ENCODE data around the gene PARL.
"Not testable (repeated sequence)": the region's sequence is repeated elsewhere in the genome, so short reads cannot be mapped to it uniquely, and the experiment has no call there.

PARL gene

GRCh38 chr3:183880121-183880520 lies 4.6 kb downstream of the PARL start:
- Histone ChIP-seq H3K27me3 (ENCODE audit: insufficient read depth, low read length, poor library complexity) (no peaks in the 10 kb centered on the region), H3K56ac (ENCODE audit: low read length) (no peak overlapping the region), H4K5ac (ENCODE audit: low read length) (no peak overlapping the region), H3K27ac (ENCODE audit: low read depth, low read length) (no peak overlapping the region), H3K4me1 (ENCODE audit: control insufficient read depth, low read depth, low read length) (peaks cover 3% of the 10 kb centered on the region), H3K36me3 (ENCODE audit: control insufficient read depth, insufficient read depth, low read length) (no peaks in the 10 kb centered on the region), H2AK5ac (ENCODE audit: low read length) (no peak overlapping the region), H3K9ac (ENCODE audit: low read length) (no peak overlapping the region), H2BK5ac (ENCODE audit: low read length) (no peak overlapping the region), H3K18ac (ENCODE audit: low read length) (no peak overlapping the region), H3K79me1 (ENCODE audit: low read length) (peaks cover 9% of the 10 kb centered on the region), H2BK120ac (ENCODE audit: low read depth, low read length) (no peak overlapping the region), H3K79me2 (ENCODE audit: control insufficient read depth, insufficient read depth, low read length) (peaks cover 55% of the 10 kb centered on the region), H2BK15ac (replicated peaks; ENCODE audit: low read depth) (no peak overlapping the region), H3K4me2 (ENCODE audit: low read length) (no peak overlapping the region), H4K8ac (ENCODE audit: low read depth, low read length) (no peak overlapping the region), H3K23ac (ENCODE audit: low read length) (no peak overlapping the region), H3K4ac (ENCODE audit: low read depth, low read length) (no peak overlapping the region), H3K4me3 (ENCODE audit: low read length) (no peak overlapping the region)
- DNase-seq, result no peak
- no CpG with 5 or more reads among the region's 9 CpGs for WGBS (ENCODE audit: extremely low coverage, insufficient coverage, low lambda C conversion rate)

DNA sequence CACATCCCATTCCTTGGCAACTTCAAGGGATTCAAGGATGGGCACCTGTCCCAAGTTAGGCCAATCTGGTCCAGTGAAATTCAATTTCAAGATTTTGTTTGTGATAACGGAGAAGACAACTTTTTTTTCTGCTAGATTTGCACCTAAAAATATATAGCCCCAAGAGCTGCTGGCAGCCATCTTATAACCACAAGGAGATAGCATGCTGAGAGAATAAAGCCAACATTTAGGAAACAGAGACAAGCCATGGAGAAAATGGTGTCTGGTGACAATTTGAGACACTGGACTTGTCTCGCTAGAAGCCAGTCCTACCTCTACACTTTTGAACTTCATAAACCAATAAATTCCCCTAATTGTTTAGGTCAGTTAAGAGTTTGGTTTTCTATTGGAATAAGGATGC lies 5.4 kb downstream of the PARL start:
- no CpG with 5 or more reads among the region's 2 CpGs for WGBS (ENCODE audit: extremely low coverage, insufficient coverage, low lambda C conversion rate)
- Histone ChIP-seq H3K18ac (ENCODE audit: low read length) (no peak overlapping the region), H3K9ac (ENCODE audit: low read length) (no peak overlapping the region)

GRCh38 chr3:183878071-183878470 lies 6.6 kb downstream of the PARL start:
- H3K23ac ChIP-seq (ENCODE audit: low read length), result no peak overlapping the region

More for the DNA sequence above, 5.4 kb downstream of the PARL start:
- Histone ChIP-seq H3K4me2 (ENCODE audit: low read length) (no peak overlapping the region), H3K36me3 (ENCODE audit: control insufficient read depth, insufficient read depth, low read length) (no peaks in the 10 kb centered on the region), H3K56ac (ENCODE audit: low read length) (no peak overlapping the region), H3K23ac (ENCODE audit: low read length) (no peak overlapping the region), H2BK15ac (replicated peaks; ENCODE audit: low read depth) (no peak overlapping the region), H3K79me1 (ENCODE audit: low read length) (peaks cover 7% of the 10 kb centered on the region), H3K4ac (ENCODE audit: low read depth, low read length) (no peak overlapping the region), H2BK5ac (ENCODE audit: low read length) (no peak overlapping the region), H2AK5ac (ENCODE audit: low read length) (no peak overlapping the region), H3K27me3 (ENCODE audit: insufficient read depth, low read length, poor library complexity) (no peaks in the 10 kb centered on the region), H4K8ac (ENCODE audit: low read depth, low read length) (no peak overlapping the region), H3K4me1 (ENCODE audit: control insufficient read depth, low read depth, low read length) (peaks cover 3% of the 10 kb centered on the region), H3K27ac (ENCODE audit: low read depth, low read length) (no peak overlapping the region), H4K5ac (ENCODE audit: low read length) (no peak overlapping the region), H3K4me3 (ENCODE audit: low read length) (no peak overlapping the region), H3K79me2 (ENCODE audit: control insufficient read depth, insufficient read depth, low read length) (peaks cover 58% of the 10 kb centered on the region), H2BK120ac (ENCODE audit: low read depth, low read length) (no peak overlapping the region)
- DNase-seq, result no peak

DNA sequence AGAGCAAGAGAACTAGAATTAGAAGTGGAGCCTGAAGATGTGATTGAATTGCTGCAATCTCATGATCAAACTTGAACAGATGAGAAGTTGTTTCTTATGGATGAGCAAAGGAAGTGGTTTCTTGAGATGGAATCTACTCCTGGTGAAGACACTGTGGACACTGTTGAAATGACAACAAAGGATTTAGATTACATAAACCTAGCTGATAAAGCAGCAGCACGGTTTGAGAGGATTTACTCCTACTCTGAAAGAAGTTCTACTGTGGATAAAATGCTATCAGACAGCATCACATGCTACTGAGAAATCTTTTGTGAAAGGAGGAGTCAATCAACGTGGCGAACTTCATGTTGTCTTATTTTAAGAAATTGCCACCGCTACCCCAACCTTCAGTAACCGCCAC lies 7.5 kb downstream of the PARL start:
- H4K5ac ChIP-seq (ENCODE audit: low read length); H4K8ac ChIP-seq (ENCODE audit: low read depth, low read length); H3K36me3 ChIP-seq (ENCODE audit: control insufficient read depth, insufficient read depth, low read length); H3K56ac ChIP-seq (ENCODE audit: low read length); H3K4me2 ChIP-seq (ENCODE audit: low read length); H2AK5ac ChIP-seq (ENCODE audit: low read length); H3K23ac ChIP-seq (ENCODE audit: low read length); H2BK5ac ChIP-seq (ENCODE audit: low read length); DNase-seq; H3K4me1 ChIP-seq (ENCODE audit: control insufficient read depth, low read depth, low read length); H3K18ac ChIP-seq (ENCODE audit: low read length); H2BK120ac ChIP-seq (ENCODE audit: low read depth, low read length); H3K4me3 ChIP-seq (ENCODE audit: low read length); H3K27me3 ChIP-seq (ENCODE audit: insufficient read depth, low read length, poor library complexity); H3K9ac ChIP-seq (ENCODE audit: low read length); H2BK15ac ChIP-seq (replicated peaks; ENCODE audit: low read depth); H3K4ac ChIP-seq (ENCODE audit: low read depth, low read length); H3K27ac ChIP-seq (ENCODE audit: low read depth, low read length): not testable (repeated sequence)
- no CpG with 5 or more reads among the region's 5 CpGs for WGBS (ENCODE audit: extremely low coverage, insufficient coverage, low lambda C conversion rate)
- Histone ChIP-seq H3K79me2 (ENCODE audit: control insufficient read depth, insufficient read depth, low read length) (peaks cover 51% of the 10 kb centered on the region), H3K79me1 (ENCODE audit: low read length) (peaks cover 11% of the 10 kb centered on the region)

More at GRCh38 chr3:183878071-183878470, 6.6 kb downstream of the PARL start:
- peaks cover 11% of the 10 kb centered on the region for H3K79me1 ChIP-seq (ENCODE audit: low read length)
- no peak overlapping the region for H4K5ac ChIP-seq (ENCODE audit: low read length)
- WGBS (ENCODE audit: extremely low coverage, insufficient coverage, low lambda C conversion rate), result no CpG with 5 or more reads among the region's 8 CpGs
- no peak overlapping the region for H3K56ac ChIP-seq (ENCODE audit: low read length)
- H2AK5ac ChIP-seq (ENCODE audit: low read length), result no peak overlapping the region
- no peak overlapping the region for H3K4me2 ChIP-seq (ENCODE audit: low read length)
- no peak overlapping the region for H3K27ac ChIP-seq (ENCODE audit: low read depth, low read length)
- no peak overlapping the region for H3K4ac ChIP-seq (ENCODE audit: low read depth, low read length)
- H3K36me3 ChIP-seq (ENCODE audit: control insufficient read depth, insufficient read depth, low read length), result no peaks in the 10 kb centered on the region
- no peak overlapping the region for H3K4me3 ChIP-seq (ENCODE audit: low read length)
- no peak overlapping the region for H2BK5ac ChIP-seq (ENCODE audit: low read length)
- peaks cover 55% of the 10 kb centered on the region for H3K79me2 ChIP-seq (ENCODE audit: control insufficient read depth, insufficient read depth, low read length)
- no peak overlapping the region for H4K8ac ChIP-seq (ENCODE audit: low read depth, low read length)
- no peak overlapping the region for H3K18ac ChIP-seq (ENCODE audit: low read length)
- H2BK15ac ChIP-seq (replicated peaks; ENCODE audit: low read depth), result no peak overlapping the region
- no peaks in the 10 kb centered on the region for H3K27me3 ChIP-seq (ENCODE audit: insufficient read depth, low read length, poor library complexity)
- no peak overlapping the region for H3K9ac ChIP-seq (ENCODE audit: low read length)
- H3K4me1 ChIP-seq (ENCODE audit: control insufficient read depth, low read depth, low read length), result no peaks in the 10 kb centered on the region
- no peak for DNase-seq
- no peak overlapping the region for H2BK120ac ChIP-seq (ENCODE audit: low read depth, low read length)

GRCh38 chr3:183875411-183875810 lies 9.3 kb downstream of the PARL start:
- Histone ChIP-seq H3K4me2 (ENCODE audit: low read length) (no peak overlapping the region), H3K79me1 (ENCODE audit: low read length) (peaks cover 15% of the 10 kb centered on the region), H2BK5ac (ENCODE audit: low read length) (no peak overlapping the region), H4K8ac (ENCODE audit: low read depth, low read length) (no peak overlapping the region), H3K4me3 (ENCODE audit: low read length) (no peak overlapping the region), H3K27me3 (ENCODE audit: insufficient read depth, low read length, poor library complexity) (no peaks in the 10 kb centered on the region), H4K5ac (ENCODE audit: low read length) (no peak overlapping the region), H3K23ac (ENCODE audit: low read length) (no peak overlapping the region), H3K36me3 (ENCODE audit: control insufficient read depth, insufficient read depth, low read length) (peaks cover under 1% of the 10 kb centered on the region), H3K4ac (ENCODE audit: low read depth, low read length) (no peak overlapping the region), H3K56ac (ENCODE audit: low read length) (no peak overlapping the region), H3K4me1 (ENCODE audit: control insufficient read depth, low read depth, low read length) (no peaks in the 10 kb centered on the region), H2BK15ac (replicated peaks; ENCODE audit: low read depth) (no peak overlapping the region), H3K18ac (ENCODE audit: low read length) (no peak overlapping the region), H3K9ac (ENCODE audit: low read length) (no peak overlapping the region), H2BK120ac (ENCODE audit: low read depth, low read length) (no peak overlapping the region), H3K27ac (ENCODE audit: low read depth, low read length) (no peak overlapping the region), H3K79me2 (ENCODE audit: control insufficient read depth, insufficient read depth, low read length) (peaks cover 45% of the 10 kb centered on the region), H2AK5ac (ENCODE audit: low read length) (no peak overlapping the region)
- DNase-seq, result no peak

- DNase-seq, result no peak
- Histone ChIP-seq H3K79me1 (ENCODE audit: low read length) (peaks cover 16% of the 10 kb centered on the region), H2BK120ac (ENCODE audit: low read depth, low read length) (no peak overlapping the region), H2AK5ac (ENCODE audit: low read length) (no peak overlapping the region), H3K18ac (ENCODE audit: low read length) (no peak overlapping the region), H2BK15ac (replicated peaks; ENCODE audit: low read depth) (no peak overlapping the region), H3K9ac (ENCODE audit: low read length) (no peak overlapping the region), H3K4ac (ENCODE audit: low read depth, low read length) (no peak overlapping the region), H3K4me2 (ENCODE audit: low read length) (no peak overlapping the region), H4K5ac (ENCODE audit: low read length) (no peak overlapping the region), H4K8ac (ENCODE audit: low read depth, low read length) (no peak overlapping the region), H3K27ac (ENCODE audit: low read depth, low read length) (no peak overlapping the region), H3K23ac (ENCODE audit: low read length) (no peak overlapping the region), H3K79me2 (ENCODE audit: control insufficient read depth, insufficient read depth, low read length) (peaks cover 37% of the 10 kb centered on the region), H3K56ac (ENCODE audit: low read length) (no peak overlapping the region), H2BK5ac (ENCODE audit: low read length) (no peak overlapping the region), H3K4me1 (ENCODE audit: control insufficient read depth, low read depth, low read length) (no peaks in the 10 kb centered on the region), H3K36me3 (ENCODE audit: control insufficient read depth, insufficient read depth, low read length) (peaks cover 1% of the 10 kb centered on the region), H3K4me3 (ENCODE audit: low read length) (no peak overlapping the region), H3K27me3 (ENCODE audit: insufficient read depth, low read length, poor library complexity) (no peaks in the 10 kb centered on the region)
- WGBS (ENCODE audit: extremely low coverage, insufficient coverage, low lambda C conversion rate), result no CpG with 5 or more reads among the region's 3 CpGs
These were observed 10.8 kb downstream of the PARL start for GRCh38 chr3:183873914-183874313.

All from mesendoderm (in vitro differentiated cells).